NB4 (cell line): ENCODE data around the gene CRYGD.

Experiments used
- POLR2A ChIP-seq: IDR thresholded peaks from 2 replicates; pipeline ENCODE4 v1.6.1; 2011; ENCODE audit warnings: mild to moderate bottlenecking; ENCODE audit not compliant: insufficient read length; ENCODE audit errors: extremely low read depth
- TF ChIP-seq, protein P1 (sequence below): IDR thresholded peaks from 2 replicates; pipeline ENCODE4 v1.6.1; 2011; ENCODE audit warnings: low read depth, low read length
- TF ChIP-seq, protein P2 (sequence below): IDR thresholded peaks from one replicate; pipeline ENCODE4 v1.5.1; 2012; ENCODE audit warnings: low read depth, low read length

DNA sequence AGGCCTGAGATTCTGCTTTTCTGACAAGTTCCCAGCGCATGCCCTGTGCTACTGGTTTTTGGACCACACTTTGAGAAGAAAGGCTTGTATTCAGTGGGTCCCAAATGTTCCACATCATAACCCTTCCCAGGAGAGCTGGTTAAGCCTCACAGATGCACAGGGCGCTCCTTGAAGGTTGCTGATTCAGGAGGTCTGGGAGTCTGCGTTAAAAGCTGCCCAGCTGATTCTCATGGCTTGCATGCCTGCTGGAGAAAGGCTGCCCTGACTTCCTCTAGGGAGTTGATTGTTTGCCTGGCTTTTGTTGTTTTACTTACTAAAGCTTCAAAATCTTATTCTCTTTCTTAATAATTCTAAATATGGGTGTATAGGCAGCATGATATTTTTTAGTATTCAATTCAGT is 20.7 kb downstream of the CRYGD start:
- TF ChIP-seq, protein P1, sequence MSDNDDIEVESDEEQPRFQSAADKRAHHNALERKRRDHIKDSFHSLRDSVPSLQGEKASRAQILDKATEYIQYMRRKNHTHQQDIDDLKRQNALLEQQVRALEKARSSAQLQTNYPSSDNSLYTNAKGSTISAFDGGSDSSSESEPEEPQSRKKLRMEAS = no peak
- TF ChIP-seq, protein P2, sequence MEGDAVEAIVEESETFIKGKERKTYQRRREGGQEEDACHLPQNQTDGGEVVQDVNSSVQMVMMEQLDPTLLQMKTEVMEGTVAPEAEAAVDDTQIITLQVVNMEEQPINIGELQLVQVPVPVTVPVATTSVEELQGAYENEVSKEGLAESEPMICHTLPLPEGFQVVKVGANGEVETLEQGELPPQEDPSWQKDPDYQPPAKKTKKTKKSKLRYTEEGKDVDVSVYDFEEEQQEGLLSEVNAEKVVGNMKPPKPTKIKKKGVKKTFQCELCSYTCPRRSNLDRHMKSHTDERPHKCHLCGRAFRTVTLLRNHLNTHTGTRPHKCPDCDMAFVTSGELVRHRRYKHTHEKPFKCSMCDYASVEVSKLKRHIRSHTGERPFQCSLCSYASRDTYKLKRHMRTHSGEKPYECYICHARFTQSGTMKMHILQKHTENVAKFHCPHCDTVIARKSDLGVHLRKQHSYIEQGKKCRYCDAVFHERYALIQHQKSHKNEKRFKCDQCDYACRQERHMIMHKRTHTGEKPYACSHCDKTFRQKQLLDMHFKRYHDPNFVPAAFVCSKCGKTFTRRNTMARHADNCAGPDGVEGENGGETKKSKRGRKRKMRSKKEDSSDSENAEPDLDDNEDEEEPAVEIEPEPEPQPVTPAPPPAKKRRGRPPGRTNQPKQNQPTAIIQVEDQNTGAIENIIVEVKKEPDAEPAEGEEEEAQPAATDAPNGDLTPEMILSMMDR = no peak
- TF ChIP-seq POLR2A = no peak
